Activated T-helper 2 cell treated with anti-CD3 and anti-CD28 coated beads, Interferon-gamma antibody, Interleukin-2, Interleukin-4, amounts not matched to agents 10 μg/mL and 5 μg/mL and 100 μg/mL, durations not matched to agents 14 hours and 24 hours and 36 hours (primary cell): Measurements from ENCODE around the gene CAMKK2. TPM values are rescaled to one million over a fixed set of nuclear protein-coding genes. Genes with fewer than 3 reads are reported as not detected.

Experiments used
- total RNA-seq: library from RNA; stranded (reverse); gene quantifications from 2 replicates; pipeline ENCODE4 v1.2.3, GENCODE V29; 2022

The CAMKK2 gene
- total RNA-seq, 1 donor from 2014 or later = 35.2 TPM

Other genes starting within 250 kb of the CAMKK2 start
- gene P2RX7, start 163.8 kb downstream of the CAMKK2 start, total RNA-seq = 6.5 and 6.6 TPM in 2 replicates
- gene P2RX4, start 86.6 kb downstream of the CAMKK2 start, total RNA-seq = 25.1 and 25.2 TPM in 2 replicates
- 132 and 135 TPM in 2 replicates for gene ANAPC5, start 55.7 kb upstream of the CAMKK2 start, total RNA-seq
- 74.1 and 78.3 TPM in 2 replicates for gene RNF34, start 103.4 kb upstream of the CAMKK2 start, total RNA-seq